ENCODE data around the gene GPAM. TPM values are rescaled to one million over a fixed set of nuclear protein-coding genes. Genes with fewer than 3 reads are reported as not detected.

The GPAM gene
- total and polyA plus RNA-seq, 9 of the 15 experiments (the other 6 are each of a cell fraction or from before 2014, with no cell fraction given), result 3.5 to 7.5 (median 5.5) TPM

GRCh38 chr10:112146799-112147198 is 36.8 kb downstream of the GPAM start:
- no peaks in the 10 kb centered on the region for H3K79me2 ChIP-seq (ENCODE audit: control insufficient read depth, insufficient read depth, low read length)
- H3K27me3 ChIP-seq (ENCODE audit: control insufficient read depth in 2 of 2, insufficient read depth in 2 of 2, low read length in 2 of 2), result peaks cover 0 to 17% of the 10 kb centered on the region in 2 experiments; a peak in 2 of 5 replicates
- no peak for TF ChIP-seq MIER1 (IDR thresholded peaks at IDR 0.05; ENCODE audit: low read depth)
- TF ChIP-seq MAZ (CRISPR knock-in tag; conservative IDR thresholded peaks at IDR 0.05 in 1 of 2, IDR thresholded peaks at IDR 0.05 in 1 of 2), result no peak
- no peak for TF ChIP-seq PTBP1 (IDR thresholded peaks at IDR 0.05; ENCODE audit: low read depth, low read length)
- TF ChIP-seq MTA3 (IDR thresholded peaks at IDR 0.05; ENCODE audit: borderline replicate concordance), result no peak
- no peak for TF ChIP-seq VEZF1 (CRISPR knock-in tag; IDR thresholded peaks at IDR 0.05)
- no peak for TF ChIP-seq CREB3 (tag; conservative IDR thresholded peaks at IDR 0.05; ENCODE audit: low read depth)
- TF ChIP-seq TAF15 (IDR thresholded peaks at IDR 0.05; ENCODE audit: low read depth, low read length), result no peak
- POLR2A ChIA-PET, result no interaction called here
- H3K4me3 ChIP-seq, result no peak overlapping the region
- H4K20me1 ChIP-seq (replicated peaks; ENCODE audit: control insufficient read depth, insufficient read depth, low read length), result no peaks in the 10 kb centered on the region
- 20% methylated on average over 6 of the region's 6 CpGs for WGBS (ENCODE audit: insufficient coverage, low coverage, missing lambda C conversion rate)
- FAIRE-seq, result no peak
- CTCF ChIA-PET (ENCODE audit: low intra/inter-chr PET ratio), result no interaction called here
- no peak overlapping the region for H2AFZ ChIP-seq (ENCODE audit: low read depth, low read length)
- H3K9ac ChIP-seq (ENCODE audit: insufficient read depth in 1 of 2, low read depth in 2 of 2, low read length in 2 of 2), result no peak overlapping the region
- no peak overlapping the region for H3K4me2 ChIP-seq (ENCODE audit: insufficient read depth, low read length)
- H3K36me3 ChIP-seq (ENCODE audit: control insufficient read depth, insufficient read depth, low read length), result no peaks in the 10 kb centered on the region
- no peak for DNase-seq (ENCODE audit: extremely low read depth in 1 of 4, low spot score in 3 of 4)
- H3K4me1 ChIP-seq (replicated peaks in 1 of 2; ENCODE audit: control insufficient read depth in 2 of 2, insufficient read depth in 2 of 2, low read length in 2 of 2), result no peaks in the 10 kb centered on the region
- in situ Hi-C loops (cut with MboI), result no loop called here
- intact Hi-C loops (cut with micrococcal nuclease), result loop anchor here (10.0 kb wide), 1 partner anchor 168 kb away; no protein-coding TSS in a partner anchor
- no peak for ATAC-seq
- no peaks in the 10 kb centered on the region for H3K9me3 ChIP-seq (replicated peaks; ENCODE audit: control insufficient read depth, insufficient read depth, low read depth, low read length)
- BruUV-seq (replicated peaks), result no TSS peak
- no peak overlapping the region for H3K27ac ChIP-seq (ENCODE audit: extremely low read depth, low read depth, low read length)
- H3K9me1 ChIP-seq (ENCODE audit: control insufficient read depth, insufficient read depth, low read length), result no peaks in the 10 kb centered on the region

All from K562 (cell line).